Measurements from ENCODE around the gene ARHGEF33. TPM values are rescaled to one million over a fixed set of nuclear protein-coding genes. Genes with fewer than 3 reads are reported as not detected.

The ARHGEF33 gene
- total and polyA plus RNA-seq, 2 of the 13 experiments (the other 11 are each of a cell fraction or from before 2014, with no cell fraction given): 0.04 TPM; not detected in 1

DNA sequence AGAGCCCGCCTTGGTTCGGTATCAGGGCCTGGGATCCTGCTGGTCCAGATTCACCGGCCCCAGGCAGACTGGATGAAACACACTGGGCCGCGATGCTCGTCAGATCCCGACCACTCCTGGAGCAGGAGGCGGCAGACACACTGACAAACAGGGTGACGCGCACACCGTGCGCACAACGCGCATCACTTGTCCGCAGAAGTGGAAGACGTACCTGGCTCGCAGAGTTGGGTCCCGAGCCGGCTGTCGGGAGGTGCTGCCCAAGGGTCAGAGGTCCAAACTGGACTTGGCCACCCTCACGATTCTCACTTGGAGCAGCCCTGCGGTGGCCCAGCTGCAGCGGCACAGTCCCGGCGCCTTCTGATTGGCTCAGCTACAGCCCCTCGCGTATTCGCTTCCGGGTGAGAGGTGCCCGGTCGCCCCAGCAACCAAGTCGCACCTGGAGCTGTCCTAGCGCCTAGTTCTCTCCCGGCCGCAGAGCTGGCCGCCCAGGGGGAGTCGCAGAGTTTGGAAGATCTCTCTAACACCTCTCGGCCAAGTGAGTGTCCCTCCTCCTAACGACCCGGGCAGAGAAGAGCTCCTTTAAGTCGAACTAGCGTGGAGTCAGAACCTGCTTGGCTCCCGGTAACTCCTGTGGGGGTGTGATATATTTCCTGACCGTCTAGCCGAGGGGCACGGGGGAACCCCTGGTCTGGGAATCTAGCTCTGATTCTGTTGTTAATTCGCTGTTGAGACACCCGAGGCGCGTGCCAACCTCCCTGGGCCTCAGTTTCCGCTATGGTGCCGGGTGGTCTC lies 13.9 kb upstream of the ARHGEF33 start, which contains the start of the genes DHX57 and MORN2 (continued):
- TF ChIP-seq, protein P1, sequence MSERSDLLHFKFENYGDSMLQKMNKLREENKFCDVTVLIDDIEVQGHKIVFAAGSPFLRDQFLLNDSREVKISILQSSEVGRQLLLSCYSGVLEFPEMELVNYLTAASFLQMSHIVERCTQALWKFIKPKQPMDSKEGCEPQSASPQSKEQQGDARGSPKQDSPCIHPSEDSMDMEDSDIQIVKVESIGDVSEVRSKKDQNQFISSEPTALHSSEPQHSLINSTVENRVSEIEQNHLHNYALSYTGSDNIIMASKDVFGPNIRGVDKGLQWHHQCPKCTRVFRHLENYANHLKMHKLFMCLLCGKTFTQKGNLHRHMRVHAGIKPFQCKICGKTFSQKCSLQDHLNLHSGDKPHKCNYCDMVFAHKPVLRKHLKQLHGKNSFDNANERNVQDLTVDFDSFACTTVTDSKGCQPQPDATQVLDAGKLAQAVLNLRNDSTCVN (CRISPR knock-in tag; IDR thresholded peaks at IDR 0.05; ENCODE audit: borderline replicate concordance): peak; percentile 68
- TF ChIP-seq NCOA2 (CRISPR knock-in tag; IDR thresholded peaks at IDR 0.05) (0 out of 2 replicates have a peak, but pooled peaks have one; percentile 17), ZFP37 (CRISPR knock-in tag; IDR thresholded peaks at IDR 0.05; ENCODE audit: borderline replicate concordance) (peak; percentile 31; the same call in 1 of the 2 replicates), KMT2B (CRISPR knock-in tag; IDR thresholded peaks at IDR 0.05) (peak; percentile 99), TAF1 (CRISPR knock-in tag; IDR thresholded peaks at IDR 0.05) (peak; percentile 80; the same call in 1 of the 2 replicates), STAG1 (CRISPR knock-in tag; IDR thresholded peaks at IDR 0.05) (0 out of 2 replicates have a peak, but pooled peaks have one; percentile 30), ERF (CRISPR knock-in tag; IDR thresholded peaks at IDR 0.05) (0 out of 2 replicates have a peak, but pooled peaks have one; percentile 69), RBM39 (IDR thresholded peaks at IDR 0.05; ENCODE audit: low read depth, low read length, poor library complexity, severe bottlenecking) (peak; percentile 70), SP4 (CRISPR knock-in tag; IDR thresholded peaks at IDR 0.05) (peak; percentile 9; the same call in 1 of the 2 replicates), PITX1 (CRISPR knock-in tag; IDR thresholded peaks at IDR 0.05) (peak; percentile 61; the same call in 1 of the 2 replicates), MAFK (conservative IDR thresholded peaks at IDR 0.05 in 1 of 2, IDR thresholded peaks at IDR 0.05 in 1 of 2; ENCODE audit: low read length in 2 of 2) (peak in 1 of 2 experiments; percentile 9; a peak in 1 of 4 replicates), DPF2 (CRISPR knock-in tag; IDR thresholded peaks at IDR 0.05; ENCODE audit: borderline replicate concordance, low read depth) (no peak), NR2C2 (CRISPR knock-in tag; IDR thresholded peaks at IDR 0.05; ENCODE audit: borderline replicate concordance) (peak; percentile 100), BCL6 (CRISPR knock-in tag; IDR thresholded peaks at IDR 0.05) (0 out of 2 replicates have a peak, but pooled peaks have one; percentile 35), ZNF543 (CRISPR knock-in tag; IDR thresholded peaks at IDR 0.05) (peak; percentile 49; the same call in 1 of the 2 replicates), ZKSCAN8 (CRISPR knock-in tag; IDR thresholded peaks at IDR 0.05; ENCODE audit: borderline replicate concordance) (peak; percentile 38; the same call in 1 of the 2 replicates), ZNF264 (CRISPR knock-in tag; IDR thresholded peaks at IDR 0.05) (no peak), RNF2 (conservative IDR thresholded peaks at IDR 0.05; ENCODE audit: low read depth) (peak; percentile 86; the same call in 1 of the 2 replicates), ZNF34 (CRISPR knock-in tag; IDR thresholded peaks at IDR 0.05; ENCODE audit: borderline replicate concordance) (peak; percentile 64; the same call in 1 of the 2 replicates), ZNF354B (CRISPR knock-in tag; IDR thresholded peaks at IDR 0.05) (0 out of 2 replicates have a peak, but pooled peaks have one; percentile 43), ZNF335 (CRISPR knock-in tag; IDR thresholded peaks at IDR 0.05) (peak; percentile 36; the same call in 1 of the 2 replicates), ZNF564 (CRISPR knock-in tag; IDR thresholded peaks at IDR 0.05) (peak; percentile 90), ZNF703 (CRISPR knock-in tag; IDR thresholded peaks at IDR 0.05; ENCODE audit: borderline replicate concordance) (peak; percentile 68; the same call in 1 of the 2 replicates)
- TF ChIP-seq, protein P2, sequence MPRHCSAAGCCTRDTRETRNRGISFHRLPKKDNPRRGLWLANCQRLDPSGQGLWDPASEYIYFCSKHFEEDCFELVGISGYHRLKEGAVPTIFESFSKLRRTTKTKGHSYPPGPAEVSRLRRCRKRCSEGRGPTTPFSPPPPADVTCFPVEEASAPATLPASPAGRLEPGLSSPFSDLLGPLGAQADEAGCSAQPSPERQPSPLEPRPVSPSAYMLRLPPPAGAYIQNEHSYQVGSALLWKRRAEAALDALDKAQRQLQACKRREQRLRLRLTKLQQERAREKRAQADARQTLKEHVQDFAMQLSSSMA (CRISPR knock-in tag; IDR thresholded peaks at IDR 0.05): peak; percentile 91; the same call in 1 of the 2 replicates
- TF ChIP-seq, protein P3, sequence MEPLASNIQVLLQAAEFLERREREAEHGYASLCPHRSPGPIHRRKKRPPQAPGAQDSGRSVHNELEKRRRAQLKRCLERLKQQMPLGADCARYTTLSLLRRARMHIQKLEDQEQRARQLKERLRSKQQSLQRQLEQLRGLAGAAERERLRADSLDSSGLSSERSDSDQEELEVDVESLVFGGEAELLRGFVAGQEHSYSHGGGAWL (CRISPR knock-in tag; IDR thresholded peaks at IDR 0.05): peak; percentile 76
- TF ChIP-seq, protein P4, sequence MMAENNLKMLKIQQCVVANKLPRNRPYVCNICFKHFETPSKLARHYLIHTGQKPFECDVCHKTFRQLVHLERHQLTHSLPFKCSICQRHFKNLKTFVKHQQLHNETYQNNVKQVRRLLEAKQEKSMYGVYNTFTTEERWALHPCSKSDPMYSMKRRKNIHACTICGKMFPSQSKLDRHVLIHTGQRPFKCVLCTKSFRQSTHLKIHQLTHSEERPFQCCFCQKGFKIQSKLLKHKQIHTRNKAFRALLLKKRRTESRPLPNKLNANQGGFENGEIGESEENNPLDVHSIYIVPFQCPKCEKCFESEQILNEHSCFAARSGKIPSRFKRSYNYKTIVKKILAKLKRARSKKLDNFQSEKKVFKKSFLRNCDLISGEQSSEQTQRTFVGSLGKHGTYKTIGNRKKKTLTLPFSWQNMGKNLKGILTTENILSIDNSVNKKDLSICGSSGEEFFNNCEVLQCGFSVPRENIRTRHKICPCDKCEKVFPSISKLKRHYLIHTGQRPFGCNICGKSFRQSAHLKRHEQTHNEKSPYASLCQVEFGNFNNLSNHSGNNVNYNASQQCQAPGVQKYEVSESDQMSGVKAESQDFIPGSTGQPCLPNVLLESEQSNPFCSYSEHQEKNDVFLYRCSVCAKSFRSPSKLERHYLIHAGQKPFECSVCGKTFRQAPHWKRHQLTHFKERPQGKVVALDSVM (CRISPR knock-in tag; IDR thresholded peaks at IDR 0.05): peak; percentile 77
